ENCODE data around the gene GPC5. TPM values are rescaled to one million over a fixed set of nuclear protein-coding genes. Genes with fewer than 3 reads are reported as not detected.

GPC5 gene
- total and polyA plus RNA-seq, 9 of the 15 experiments (the other 6 are each of a cell fraction or from before 2014, with no cell fraction given): 0.18 to 0.27 TPM; not detected in 7

DNA sequence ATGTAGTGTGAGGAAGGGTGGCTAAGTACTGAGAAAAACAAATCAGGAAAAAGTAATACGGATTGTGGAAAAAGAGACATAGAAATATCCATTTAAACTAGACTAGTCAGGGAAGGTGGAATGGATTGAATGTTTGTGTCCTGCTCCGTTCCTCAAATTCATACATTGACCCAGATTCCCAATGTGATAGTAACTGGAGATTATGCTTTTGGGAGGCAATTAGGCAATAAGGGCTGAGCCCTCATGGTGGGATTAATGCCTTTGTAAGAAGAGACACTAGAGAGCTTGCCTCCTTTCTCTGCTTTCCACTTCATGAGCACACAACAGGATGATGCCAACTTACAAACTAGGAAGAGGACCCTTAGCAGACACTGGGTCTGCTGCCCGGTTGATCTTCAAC lies 1063.0 kb downstream of the GPC5 start (continued):
- TF ChIP-seq, protein P1, sequence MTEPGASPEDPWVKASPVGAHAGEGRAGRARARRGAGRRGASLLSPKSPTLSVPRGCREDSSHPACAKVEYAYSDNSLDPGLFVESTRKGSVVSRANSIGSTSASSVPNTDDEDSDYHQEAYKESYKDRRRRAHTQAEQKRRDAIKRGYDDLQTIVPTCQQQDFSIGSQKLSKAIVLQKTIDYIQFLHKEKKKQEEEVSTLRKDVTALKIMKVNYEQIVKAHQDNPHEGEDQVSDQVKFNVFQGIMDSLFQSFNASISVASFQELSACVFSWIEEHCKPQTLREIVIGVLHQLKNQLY (CRISPR knock-in tag; conservative IDR thresholded peaks at IDR 0.05): no peak
- TF ChIP-seq, protein P2, sequence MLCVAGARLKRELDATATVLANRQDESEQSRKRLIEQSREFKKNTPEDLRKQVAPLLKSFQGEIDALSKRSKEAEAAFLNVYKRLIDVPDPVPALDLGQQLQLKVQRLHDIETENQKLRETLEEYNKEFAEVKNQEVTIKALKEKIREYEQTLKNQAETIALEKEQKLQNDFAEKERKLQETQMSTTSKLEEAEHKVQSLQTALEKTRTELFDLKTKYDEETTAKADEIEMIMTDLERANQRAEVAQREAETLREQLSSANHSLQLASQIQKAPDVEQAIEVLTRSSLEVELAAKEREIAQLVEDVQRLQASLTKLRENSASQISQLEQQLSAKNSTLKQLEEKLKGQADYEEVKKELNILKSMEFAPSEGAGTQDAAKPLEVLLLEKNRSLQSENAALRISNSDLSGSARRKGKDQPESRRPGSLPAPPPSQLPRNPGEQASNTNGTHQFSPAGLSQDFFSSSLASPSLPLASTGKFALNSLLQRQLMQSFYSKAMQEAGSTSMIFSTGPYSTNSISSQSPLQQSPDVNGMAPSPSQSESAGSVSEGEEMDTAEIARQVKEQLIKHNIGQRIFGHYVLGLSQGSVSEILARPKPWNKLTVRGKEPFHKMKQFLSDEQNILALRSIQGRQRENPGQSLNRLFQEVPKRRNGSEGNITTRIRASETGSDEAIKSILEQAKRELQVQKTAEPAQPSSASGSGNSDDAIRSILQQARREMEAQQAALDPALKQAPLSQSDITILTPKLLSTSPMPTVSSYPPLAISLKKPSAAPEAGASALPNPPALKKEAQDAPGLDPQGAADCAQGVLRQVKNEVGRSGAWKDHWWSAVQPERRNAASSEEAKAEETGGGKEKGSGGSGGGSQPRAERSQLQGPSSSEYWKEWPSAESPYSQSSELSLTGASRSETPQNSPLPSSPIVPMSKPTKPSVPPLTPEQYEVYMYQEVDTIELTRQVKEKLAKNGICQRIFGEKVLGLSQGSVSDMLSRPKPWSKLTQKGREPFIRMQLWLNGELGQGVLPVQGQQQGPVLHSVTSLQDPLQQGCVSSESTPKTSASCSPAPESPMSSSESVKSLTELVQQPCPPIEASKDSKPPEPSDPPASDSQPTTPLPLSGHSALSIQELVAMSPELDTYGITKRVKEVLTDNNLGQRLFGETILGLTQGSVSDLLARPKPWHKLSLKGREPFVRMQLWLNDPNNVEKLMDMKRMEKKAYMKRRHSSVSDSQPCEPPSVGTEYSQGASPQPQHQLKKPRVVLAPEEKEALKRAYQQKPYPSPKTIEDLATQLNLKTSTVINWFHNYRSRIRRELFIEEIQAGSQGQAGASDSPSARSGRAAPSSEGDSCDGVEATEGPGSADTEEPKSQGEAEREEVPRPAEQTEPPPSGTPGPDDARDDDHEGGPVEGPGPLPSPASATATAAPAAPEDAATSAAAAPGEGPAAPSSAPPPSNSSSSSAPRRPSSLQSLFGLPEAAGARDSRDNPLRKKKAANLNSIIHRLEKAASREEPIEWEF (CRISPR knock-in tag; IDR thresholded peaks at IDR 0.05): no peak
- no peak for TF ChIP-seq ZNF408 (CRISPR knock-in tag; IDR thresholded peaks at IDR 0.05; ENCODE audit: low read depth)
- no peak for TF ChIP-seq ZNF431 (CRISPR knock-in tag; IDR thresholded peaks at IDR 0.05)
- no peak for TF ChIP-seq DDX20 (tag; IDR thresholded peaks at IDR 0.05; ENCODE audit: low read depth)
- TF ChIP-seq, protein P3, sequence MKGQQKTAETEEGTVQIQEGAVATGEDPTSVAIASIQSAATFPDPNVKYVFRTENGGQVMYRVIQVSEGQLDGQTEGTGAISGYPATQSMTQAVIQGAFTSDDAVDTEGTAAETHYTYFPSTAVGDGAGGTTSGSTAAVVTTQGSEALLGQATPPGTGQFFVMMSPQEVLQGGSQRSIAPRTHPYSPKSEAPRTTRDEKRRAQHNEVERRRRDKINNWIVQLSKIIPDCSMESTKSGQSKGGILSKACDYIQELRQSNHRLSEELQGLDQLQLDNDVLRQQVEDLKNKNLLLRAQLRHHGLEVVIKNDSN (CRISPR knock-in tag; IDR thresholded peaks at IDR 0.05): no peak
- TF ChIP-seq SIN3A (IDR thresholded peaks at IDR 0.05; ENCODE audit: borderline replicate concordance in 2 of 2, control insufficient read depth in 1 of 2, low read depth in 2 of 2, low read length in 2 of 2): no peak
- TF ChIP-seq TAL1 (IDR thresholded peaks at IDR 0.05): no peak
- no peak for TF ChIP-seq RBM14 (IDR thresholded peaks at IDR 0.05; ENCODE audit: borderline replicate concordance, insufficient read depth, low read depth, low read length)
- TF ChIP-seq MTA2 (IDR thresholded peaks at IDR 0.05; ENCODE audit: low read depth): no peak
- no peak for TF ChIP-seq TAF7 (tag; IDR thresholded peaks at IDR 0.05)
- TF ChIP-seq JUNB (CRISPR knock-in tag; conservative IDR thresholded peaks at IDR 0.05): 0 out of 2 replicates have a peak, but pooled peaks have one; percentile 20
- TF ChIP-seq, protein P4, sequence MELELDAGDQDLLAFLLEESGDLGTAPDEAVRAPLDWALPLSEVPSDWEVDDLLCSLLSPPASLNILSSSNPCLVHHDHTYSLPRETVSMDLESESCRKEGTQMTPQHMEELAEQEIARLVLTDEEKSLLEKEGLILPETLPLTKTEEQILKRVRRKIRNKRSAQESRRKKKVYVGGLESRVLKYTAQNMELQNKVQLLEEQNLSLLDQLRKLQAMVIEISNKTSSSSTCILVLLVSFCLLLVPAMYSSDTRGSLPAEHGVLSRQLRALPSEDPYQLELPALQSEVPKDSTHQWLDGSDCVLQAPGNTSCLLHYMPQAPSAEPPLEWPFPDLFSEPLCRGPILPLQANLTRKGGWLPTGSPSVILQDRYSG (tag; conservative IDR thresholded peaks at IDR 0.05; ENCODE audit: low read depth): no peak
- 0 out of 4 replicates have a peak, but pooled peaks of 1 of the 2 experiments have one; percentile 42 for TF ChIP-seq SRF (CRISPR knock-in tag; IDR thresholded peaks at IDR 0.05)
- no peak for TF ChIP-seq MCM7 (IDR thresholded peaks at IDR 0.05)
- no peak for TF ChIP-seq ZKSCAN3 (CRISPR knock-in tag; IDR thresholded peaks at IDR 0.05)
- TF ChIP-seq JUND (IDR thresholded peaks at IDR 0.05; ENCODE audit: borderline replicate concordance, low read depth, low read length): no peak
- TF ChIP-seq JUND (tag; IDR thresholded peaks at IDR 0.05; ENCODE audit: borderline replicate concordance, low read depth, low read length): no peak
- TF ChIP-seq ELF2 (CRISPR knock-in tag; IDR thresholded peaks at IDR 0.05): no peak
- TF ChIP-seq ZNF217 (CRISPR knock-in tag; IDR thresholded peaks at IDR 0.05): 0 out of 2 replicates have a peak, but pooled peaks have one; percentile 74
- TF ChIP-seq ILK (tag; IDR thresholded peaks at IDR 0.05; ENCODE audit: borderline replicate concordance, low read depth): no peak
- no peak for TF ChIP-seq NR3C1 (CRISPR knock-in tag; IDR thresholded peaks at IDR 0.05)
